Measurements from ENCODE around the gene KDM4B.

GRCh38 chr19:5051619-5052018, 82.7 kb downstream of the KDM4B start:
- TF ChIP-seq REST (IDR thresholded peaks at IDR 0.05; ENCODE audit: insufficient replicate concordance, low read depth) (no peak), POLR2AphosphoS5 (IDR thresholded peaks at IDR 0.05; ENCODE audit: low read depth) (no peak)
